GM23338 (cell line): ENCODE measurements around the gene EMP2. TPM values are rescaled to one million over a fixed set of nuclear protein-coding genes. Genes with fewer than 3 reads are reported as not detected.

Experiments
- ATAC-seq: fragments of 200-7000 bp; cut with Tn5 transposase; 3 replicates; pipeline ENCODE4 v1.9.1; 2020
- DNase-seq: peaks from one replicate; pipeline ENCODE4 v3.0.0-alpha.2; 2015; ENCODE audit warnings: low spot score
- H2AFZ ChIP-seq: fragments of 200-600 bp; sonication (generic); 2 replicates; pipeline ENCODE4 v1.8.0; 2016; ENCODE audit warnings: antibody characterized with exemption, mild to moderate bottlenecking, moderate library complexity
- H3F3A ChIP-seq: fragments of 200-600 bp; sonication (generic); replicated peaks from 2 replicates; pipeline ENCODE4 v1.8.0; 2017; ENCODE audit warnings: antibody characterized with exemption, mixed run types, low read depth
- H3K27ac ChIP-seq: fragments of 200-600 bp; sonication (generic); 2 replicates; pipeline ENCODE4 v1.6.1; 2016; ENCODE audit warnings: low read depth
- H3K27me3 ChIP-seq: fragments of 200-600 bp; sonication (generic); 2 replicates; pipeline ENCODE4 v1.8.0; 2016; ENCODE audit warnings: mild to moderate bottlenecking, mixed run types, moderate library complexity; ENCODE audit not compliant: insufficient read depth
- H3K36me3 ChIP-seq: fragments of 200-600 bp; sonication (generic); 2 replicates; pipeline ENCODE4 v1.8.0; 2016; ENCODE audit warnings: mild to moderate bottlenecking; ENCODE audit not compliant: insufficient read depth
- H3K4me1 ChIP-seq: fragments of 200-600 bp; sonication (generic); 2 replicates; pipeline ENCODE4 v1.8.0; 2016; ENCODE audit warnings: mild to moderate bottlenecking, moderate library complexity; ENCODE audit not compliant: insufficient read depth
- H3K4me2 ChIP-seq: fragments of 200-600 bp; sonication (generic); 2 replicates; pipeline ENCODE4 v1.7.1; 2017; ENCODE audit warnings: mixed run types
- H3K4me3 ChIP-seq: fragments of 200-600 bp; sonication (generic); 2 replicates; pipeline ENCODE4 v1.6.1; 2016; ENCODE audit warnings: mixed run types
- H3K79me2 ChIP-seq: fragments of 200-600 bp; sonication (generic); replicated peaks from 2 replicates; pipeline ENCODE4 v1.8.0; 2017; ENCODE audit warnings: mild to moderate bottlenecking; ENCODE audit not compliant: insufficient read depth
- H3K9me2 ChIP-seq: fragments of 200-600 bp; sonication (generic); 2 replicates; pipeline ENCODE4 v1.8.0; 2017; ENCODE audit not compliant: insufficient read depth
- H4K20me1 ChIP-seq: fragments of 200-600 bp; sonication (generic); replicated peaks from 2 replicates; pipeline ENCODE4 v1.8.0; 2017; ENCODE audit warnings: mild to moderate bottlenecking; ENCODE audit not compliant: insufficient read depth
- H3K27ac Mint-ChIP-seq: 2 replicates; pipeline ENCODE4 v1.8.0; 2020; ENCODE audit warnings: inconsistent platforms, mild to moderate bottlenecking, moderate library complexity, mixed read lengths
- H3K27me3 Mint-ChIP-seq: 3 replicates; pipeline ENCODE4 v1.8.0; 2022; ENCODE audit warnings: low read depth, mild to moderate bottlenecking, moderate library complexity, mixed read lengths, inconsistent platforms; ENCODE audit not compliant: insufficient read depth, poor library complexity
- H3K36me3 Mint-ChIP-seq: 3 replicates; pipeline ENCODE4 v1.8.0; 2021; ENCODE audit warnings: low read depth, mild to moderate bottlenecking, inconsistent platforms, moderate library complexity, mixed read lengths
- H3K4me1 Mint-ChIP-seq: 3 replicates; pipeline ENCODE4 v1.8.0; 2020; ENCODE audit warnings: mild to moderate bottlenecking, inconsistent platforms, mixed read lengths
- H3K4me3 Mint-ChIP-seq: 3 replicates; pipeline ENCODE4 v1.8.0; 2021; ENCODE audit warnings: moderate library complexity, mild to moderate bottlenecking, inconsistent platforms, mixed read lengths
- H3K9me3 Mint-ChIP-seq: 3 replicates; pipeline ENCODE4 v1.8.0; 2020; ENCODE audit warnings: moderate library complexity, mild to moderate bottlenecking, inconsistent platforms, mixed read lengths
- CREB1 ChIP-seq: fragments of 250-450 bp; sonication (Bioruptor Pico); IDR thresholded peaks from 2 replicates; pipeline ENCODE4 v1.5.0; 2020; ENCODE audit warnings: low read depth, mild to moderate bottlenecking, moderate library complexity
- CTCF ChIP-seq, 2 experiments: fragments of 200-600 bp in 1 of 2; sonication (generic) in 1 of 2; conservative IDR thresholded peaks; 2 replicates each; pipeline versions ENCODE4 v1.5.1 to v1.6.1; 2016 to 2017; ENCODE audit warnings: antibody characterized with exemption in 2 of 2, low read depth in 2 of 2, mild to moderate bottlenecking in 2 of 2, moderate library complexity in 1 of 2
- ETS1 ChIP-seq: IDR thresholded peaks from 2 replicates; pipeline ENCODE4 v1.6.1; 2016; ENCODE audit warnings: antibody characterized with exemption
- EZH2 ChIP-seq: fragments of 200-600 bp; sonication (generic); IDR thresholded peaks from one replicate; pipeline ENCODE4 v1.8.0; 2017; ENCODE audit warnings: antibody characterized with exemption, mild to moderate bottlenecking, low read depth; ENCODE audit not compliant: unreplicated experiment
- EZH2phosphoT487 ChIP-seq: fragments of 200-600 bp; sonication (generic); IDR thresholded peaks from one replicate; pipeline ENCODE4 v1.8.1; 2018; ENCODE audit warnings: antibody characterized with exemption; ENCODE audit not compliant: unreplicated experiment
- NANOG ChIP-seq: IDR thresholded peaks from 2 replicates; pipeline ENCODE4 v1.6.1; 2016; ENCODE audit warnings: antibody characterized with exemption, borderline replicate concordance
- POLR2AphosphoS5 ChIP-seq: IDR thresholded peaks from 2 replicates; pipeline ENCODE4 v1.6.1; 2016; ENCODE audit warnings: antibody characterized with exemption, low read depth
- STAT1 ChIP-seq: IDR thresholded peaks from one replicate; pipeline ENCODE4 v1.6.1; 2016; ENCODE audit warnings: antibody characterized with exemption; ENCODE audit not compliant: unreplicated experiment
- ZNF114 ChIP-seq: fragments of 250-450 bp; sonication (Bioruptor Pico); IDR thresholded peaks from 2 replicates; pipeline ENCODE4 v1.5.0; 2020; ENCODE audit warnings: mild to moderate bottlenecking, moderate library complexity
- ZNF331 ChIP-seq: fragments of 250-450 bp; sonication (Bioruptor Pico); IDR thresholded peaks from 2 replicates; pipeline ENCODE4 v1.5.0; 2020; ENCODE audit warnings: low read depth, mild to moderate bottlenecking, moderate library complexity
- ZNF462 ChIP-seq: fragments of 250-450 bp; sonication (Bioruptor Pico); IDR thresholded peaks from 2 replicates; pipeline ENCODE4 v1.5.0; 2020; ENCODE audit warnings: mild to moderate bottlenecking, moderate library complexity
- polyA plus RNA-seq: library from polyadenylated mRNA; unstranded; fragments of >200 nt; fragmentation: Nextera tagmentation; extraction: Ambion mirVana; gene quantifications from 2 replicates; pipeline ENCODE4 v1.2.1, GENCODE V29; 2016
- total RNA-seq: library from RNA; depleted of rRNA; stranded (reverse); fragments of >200 nt; shearing (Covaris generic); gene quantifications from 2 replicates; pipeline ENCODE4 v1.2.3, GENCODE V29; 2014

The EMP2 gene
- total and polyA plus RNA-seq, 2 experiments from 2014 or later: 7.3 to 40.1 TPM

GRCh38 chr16:10610499-10611184, 30.2 kb upstream of the EMP2 start:
- Histone ChIP-seq H3K27ac (no peak overlapping the region), H4K20me1 (no peaks in the 10 kb centered on the region), H3K79me2 (no peaks in the 10 kb centered on the region), H3F3A (no peaks in the 10 kb centered on the region), H2AFZ (no peak overlapping the region; the same call in 1 of the 2 replicates), H3K4me2 (no peak overlapping the region), H3K9me2 (no peaks in the 10 kb centered on the region), H3K4me3 (no peak overlapping the region), H3K4me1 (no peaks in the 10 kb centered on the region), H3K27me3 (no peaks in the 10 kb centered on the region), H3K36me3 (no peaks in the 10 kb centered on the region)
- Mint-ChIP-seq H3K4me1 (peaks cover 4% of the 10 kb centered on the region), H3K27ac (no peak overlapping the region), H3K4me3 (no peak overlapping the region), H3K9me3 (no peaks in the 10 kb centered on the region), H3K36me3 (no peaks in the 10 kb centered on the region), H3K27me3 (no peaks in the 10 kb centered on the region)
- ATAC-seq (no peak), DNase-seq (no peak)
- TF ChIP-seq ZNF462 (CRISPR knock-in tag) (no peak), EZH2phosphoT487 (no peak), ZNF114 (CRISPR knock-in tag) (no peak), CREB1 (CRISPR knock-in tag) (no peak), NANOG (no peak), ZNF331 (CRISPR knock-in tag) (no peak), POLR2AphosphoS5 (no peak), CTCF (conservative IDR thresholded peaks at IDR 0.05; ENCODE audit: low read depth in 2 of 2) (no peak), STAT1 (no peak), EZH2 (no peak), ETS1 (no peak)
